HL-60 (cell line): ENCODE measurements around the gene MRI1.

ENCODE experiments used
- DNase-seq, 2 experiments: peaks; one replicate each; pipeline ENCODE4 v3.0.0-alpha.2; 2010 to 2020; ENCODE audit warnings: low read depth in 1 of 2, low spot score in 1 of 2
- H3K27ac ChIP-seq: fragments of 250-450 bp; sonication (Bioruptor Pico); replicated peaks from 2 replicates; pipeline ENCODE4 v1.5.1; 2020; ENCODE audit warnings: mild to moderate bottlenecking, moderate library complexity
- H3K27me3 ChIP-seq: fragments of 250-450 bp; sonication (Bioruptor Pico); 2 replicates; pipeline ENCODE4 v1.5.1; 2021; ENCODE audit warnings: mild to moderate bottlenecking, moderate library complexity; ENCODE audit not compliant: insufficient read depth, poor library complexity, severe bottlenecking
- H3K4me3 ChIP-seq: replicated peaks from 2 replicates; pipeline ENCODE4 v1.5.1; 2011; ENCODE audit warnings: mild to moderate bottlenecking, control low read depth, low read length; ENCODE audit not compliant: insufficient read depth
- GABPA ChIP-seq: IDR thresholded peaks from 2 replicates; pipeline ENCODE4 v1.6.1; 2012; ENCODE audit warnings: low read depth
- POLR2AphosphoS5 ChIP-seq: IDR thresholded peaks from 2 replicates; pipeline ENCODE4 v1.6.1; 2012; ENCODE audit warnings: low read depth
- REST ChIP-seq: IDR thresholded peaks from 2 replicates; pipeline ENCODE4 v1.6.1; 2012; ENCODE audit warnings: low read depth; ENCODE audit not compliant: insufficient replicate concordance
- SPI1 ChIP-seq: IDR thresholded peaks from 2 replicates; pipeline ENCODE4 v1.6.1; 2012; ENCODE audit warnings: low read depth, mild to moderate bottlenecking, borderline replicate concordance
- TF ChIP-seq, protein P1 (sequence below): IDR thresholded peaks from one replicate; pipeline ENCODE4 v1.5.1; 2011; ENCODE audit warnings: low read length, control low read depth, inconsistent platforms; ENCODE audit not compliant: insufficient read depth

MRI1 gene

GRCh38 chr19:13770013-13770635 is 5.8 kb downstream of the MRI1 start:
- no peak overlapping the region for H3K27ac ChIP-seq
- H3K4me3 ChIP-seq: no peak overlapping the region
- TF ChIP-seq REST (no peak), POLR2AphosphoS5 (no peak), GABPA (no peak), SPI1 (no peak)
- TF ChIP-seq, protein P1, sequence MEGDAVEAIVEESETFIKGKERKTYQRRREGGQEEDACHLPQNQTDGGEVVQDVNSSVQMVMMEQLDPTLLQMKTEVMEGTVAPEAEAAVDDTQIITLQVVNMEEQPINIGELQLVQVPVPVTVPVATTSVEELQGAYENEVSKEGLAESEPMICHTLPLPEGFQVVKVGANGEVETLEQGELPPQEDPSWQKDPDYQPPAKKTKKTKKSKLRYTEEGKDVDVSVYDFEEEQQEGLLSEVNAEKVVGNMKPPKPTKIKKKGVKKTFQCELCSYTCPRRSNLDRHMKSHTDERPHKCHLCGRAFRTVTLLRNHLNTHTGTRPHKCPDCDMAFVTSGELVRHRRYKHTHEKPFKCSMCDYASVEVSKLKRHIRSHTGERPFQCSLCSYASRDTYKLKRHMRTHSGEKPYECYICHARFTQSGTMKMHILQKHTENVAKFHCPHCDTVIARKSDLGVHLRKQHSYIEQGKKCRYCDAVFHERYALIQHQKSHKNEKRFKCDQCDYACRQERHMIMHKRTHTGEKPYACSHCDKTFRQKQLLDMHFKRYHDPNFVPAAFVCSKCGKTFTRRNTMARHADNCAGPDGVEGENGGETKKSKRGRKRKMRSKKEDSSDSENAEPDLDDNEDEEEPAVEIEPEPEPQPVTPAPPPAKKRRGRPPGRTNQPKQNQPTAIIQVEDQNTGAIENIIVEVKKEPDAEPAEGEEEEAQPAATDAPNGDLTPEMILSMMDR: no peak
- no peaks in the 10 kb centered on the region for H3K27me3 ChIP-seq
- no peak for DNase-seq

DNA sequence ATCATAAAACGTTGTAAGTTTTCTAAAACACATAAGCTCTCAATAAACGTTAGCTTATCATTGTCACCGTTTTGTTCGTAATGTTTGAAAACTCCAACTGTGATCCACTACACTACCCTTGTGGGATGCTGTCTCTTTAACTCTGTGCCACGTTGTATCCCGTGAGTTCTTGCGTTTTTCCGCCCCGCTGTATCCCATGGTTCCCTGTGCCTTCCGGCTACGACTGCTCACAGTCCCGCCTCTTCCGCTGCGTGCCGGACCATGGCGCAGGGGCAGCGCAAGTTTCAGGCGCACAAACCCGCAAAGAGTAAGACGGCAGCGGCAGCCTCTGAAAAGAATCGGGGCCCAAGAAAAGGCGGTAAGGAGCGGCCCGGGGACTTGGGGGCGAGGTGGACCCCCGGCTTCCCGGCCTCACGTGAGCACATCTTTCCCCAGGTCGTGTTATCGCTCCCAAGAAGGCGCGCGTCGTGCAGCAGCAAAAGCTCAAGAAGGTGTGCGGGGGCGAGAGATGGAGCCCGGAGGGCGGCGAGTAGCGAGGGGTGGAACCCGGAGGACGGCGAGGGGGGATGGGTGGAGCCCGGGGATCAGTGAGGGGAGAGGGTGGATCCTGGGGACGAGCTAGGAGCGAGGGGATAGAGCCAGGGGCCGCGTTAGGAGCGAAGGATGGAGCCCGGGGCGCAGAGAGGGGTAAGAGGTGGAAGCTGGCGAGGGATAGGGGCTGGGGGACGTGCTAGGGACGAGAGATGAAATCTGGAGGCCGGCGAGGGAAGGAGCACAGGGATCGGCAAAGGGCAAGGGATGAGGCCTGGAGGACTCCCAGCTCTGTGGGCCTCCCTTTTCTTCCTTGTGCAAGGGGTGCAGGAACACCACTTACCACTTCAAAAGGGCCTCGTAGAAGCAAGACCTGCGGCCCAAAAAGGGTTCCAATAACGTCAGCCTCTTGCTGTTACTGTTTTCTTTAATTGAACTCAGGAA is 10.2 kb downstream of the MRI1 start, which contains the start of gene C19orf53:
Gene C19orf53, plus strand, starts transcription at position 240 of the 975 bp plus-strand sequence. Its CDS starts 22 bp downstream, at position 262.
- Histone ChIP-seq H3K27ac (peak within 1 kb of the TSS; percentile 83), H3K27me3 (no peaks in the 10 kb centered on the region), H3K4me3 (peak within 1 kb of the TSS; percentile 98)
- DNase-seq: peak; percentile 88 to 94
- TF ChIP-seq REST (peak; percentile 37), GABPA (peak; percentile 95), SPI1 (peak; percentile 26; the same call in 1 of the 2 replicates), POLR2AphosphoS5 (peak; percentile 99)
- TF ChIP-seq, protein P1: no peak

- H3K27ac ChIP-seq: no peak overlapping the region
- no peak for TF ChIP-seq SPI1
- no peak for TF ChIP-seq GABPA
- no peak for TF ChIP-seq REST
- TF ChIP-seq, protein P1: no peak
- no peak; the same call in 1 of the 2 replicates for TF ChIP-seq POLR2AphosphoS5
- DNase-seq: no peak
- H3K4me3 ChIP-seq: no peak overlapping the region
- H3K27me3 ChIP-seq: no peaks in the 10 kb centered on the region
These were observed 14.1 kb downstream of the MRI1 start for GRCh38 chr19:13778398-13778797.
